ENCODE measurements around the gene SFT2D2.

SFT2D2 gene

GRCh38 chr1:168271636-168272035, 45.8 kb downstream of the SFT2D2 start:
- no peak for FAIRE-seq

GRCh38 chr1:168273575-168273974, 47.8 kb downstream of the SFT2D2 start:
- FAIRE-seq: no peak

- no peak for FAIRE-seq
Observed at GRCh38 chr1:168279253-168279652, 53.4 kb downstream of the SFT2D2 start.

GRCh38 chr1:168280296-168280927, 54.6 kb downstream of the SFT2D2 start, which contains the start of gene TBX19:
TBX19 (plus strand) TSS chr1:168280877; CDS start chr1:168281091, 214 bp downstream.
- FAIRE-seq: no peak

GRCh38 chr1:168281603-168282325, 56.0 kb downstream of the SFT2D2 start:
- no peak for FAIRE-seq

- FAIRE-seq: no peak
Observed at GRCh38 chr1:168285521-168285790, 59.7 kb downstream of the SFT2D2 start.

- no peak for FAIRE-seq
Observed at GRCh38 chr1:168285971-168286927, 60.4 kb downstream of the SFT2D2 start.

GRCh38 chr1:168287237-168287664, 61.4 kb downstream of the SFT2D2 start:
- FAIRE-seq: no peak

GRCh38 chr1:168288311-168289052, 62.7 kb downstream of the SFT2D2 start:
- no peak for FAIRE-seq

- no peak for FAIRE-seq
Observed at GRCh38 chr1:168291222-168291837, 65.5 kb downstream of the SFT2D2 start.

- no peak for FAIRE-seq
Observed at GRCh38 chr1:168293356-168293755, 67.6 kb downstream of the SFT2D2 start.

GRCh38 chr1:168295411-168296114, 69.8 kb downstream of the SFT2D2 start:
- FAIRE-seq: no peak

- no peak for FAIRE-seq
Observed at GRCh38 chr1:168297019-168297730, 71.4 kb downstream of the SFT2D2 start.

- FAIRE-seq: no peak
Observed at GRCh38 chr1:168298446-168298845, 72.6 kb downstream of the SFT2D2 start.

GRCh38 chr1:168300626-168301025, 74.8 kb downstream of the SFT2D2 start:
- no peak for FAIRE-seq

GRCh38 chr1:168301664-168302320, 76.0 kb downstream of the SFT2D2 start:
- FAIRE-seq: no peak
